Measurements from ENCODE around the gene PEX26.
"Not testable (repeated sequence)": the region's sequence is repeated elsewhere in the genome, so short reads cannot be mapped to it uniquely, and the experiment has no call there.

Gene PEX26

DNA sequence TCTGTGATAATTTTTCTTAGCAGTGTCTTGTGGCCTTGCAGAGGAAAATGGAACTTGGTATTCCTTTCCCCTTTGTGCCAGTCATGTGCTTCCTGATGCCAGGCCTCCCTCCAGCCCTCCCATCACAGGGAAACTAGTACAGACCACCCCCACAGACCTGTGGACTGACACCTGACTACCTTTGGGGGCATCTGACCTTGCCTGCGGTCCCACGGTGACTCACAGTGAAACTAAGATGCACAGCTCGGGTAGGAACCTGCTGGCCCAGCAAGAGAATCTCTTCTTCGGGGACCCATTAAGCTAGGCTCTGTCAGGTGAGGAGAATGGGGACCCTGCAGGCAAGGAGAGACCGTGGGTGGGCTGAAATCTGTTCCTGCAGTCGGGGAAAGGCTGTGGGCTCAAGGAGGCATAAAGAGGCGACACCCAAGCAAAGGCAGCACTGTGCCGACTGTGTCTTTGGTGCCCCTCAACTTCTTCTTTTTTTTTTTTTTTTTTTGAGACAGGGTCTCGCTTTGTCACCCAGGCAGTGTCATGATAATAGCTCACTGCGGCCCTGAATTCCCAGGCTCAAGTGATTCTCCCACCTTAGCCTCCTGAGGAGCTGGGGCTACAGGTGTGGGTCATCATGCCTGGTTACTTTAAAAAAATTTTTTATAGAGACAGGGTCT, 20.8 kb upstream of the PEX26 start:
- no peak for DNase-seq

DNA sequence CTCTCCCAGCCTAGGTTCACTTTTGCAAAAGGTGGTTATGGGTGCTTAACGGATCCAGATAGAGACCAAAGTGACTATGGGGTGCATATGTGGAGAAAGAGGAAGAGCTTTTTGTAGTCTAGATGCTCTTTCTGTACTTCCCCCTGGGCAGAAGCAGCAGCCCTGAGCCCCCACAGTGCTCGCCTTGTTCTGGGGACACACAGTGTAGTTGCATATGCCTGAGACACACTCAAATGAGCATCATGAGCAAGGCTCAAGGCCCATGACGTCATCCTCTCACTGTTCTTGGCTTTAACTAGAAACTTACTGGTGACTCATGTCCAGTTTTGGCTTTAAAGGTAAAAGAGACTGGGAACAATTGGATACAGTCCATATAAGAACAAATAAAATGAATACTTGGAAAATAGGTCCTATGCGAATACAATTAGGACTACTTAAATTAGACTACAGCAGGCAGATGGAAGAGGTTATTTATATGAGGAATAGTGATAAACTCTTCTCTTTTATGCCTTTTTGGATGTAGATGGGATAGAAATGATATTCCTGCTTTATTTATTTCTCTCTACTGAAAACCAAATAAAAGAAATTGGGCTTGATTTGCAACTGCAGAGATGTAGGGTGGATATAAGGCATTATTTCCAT, 20.1 kb upstream of the PEX26 start:
- peak; percentile 43 to 59 for DNase-seq

DNA sequence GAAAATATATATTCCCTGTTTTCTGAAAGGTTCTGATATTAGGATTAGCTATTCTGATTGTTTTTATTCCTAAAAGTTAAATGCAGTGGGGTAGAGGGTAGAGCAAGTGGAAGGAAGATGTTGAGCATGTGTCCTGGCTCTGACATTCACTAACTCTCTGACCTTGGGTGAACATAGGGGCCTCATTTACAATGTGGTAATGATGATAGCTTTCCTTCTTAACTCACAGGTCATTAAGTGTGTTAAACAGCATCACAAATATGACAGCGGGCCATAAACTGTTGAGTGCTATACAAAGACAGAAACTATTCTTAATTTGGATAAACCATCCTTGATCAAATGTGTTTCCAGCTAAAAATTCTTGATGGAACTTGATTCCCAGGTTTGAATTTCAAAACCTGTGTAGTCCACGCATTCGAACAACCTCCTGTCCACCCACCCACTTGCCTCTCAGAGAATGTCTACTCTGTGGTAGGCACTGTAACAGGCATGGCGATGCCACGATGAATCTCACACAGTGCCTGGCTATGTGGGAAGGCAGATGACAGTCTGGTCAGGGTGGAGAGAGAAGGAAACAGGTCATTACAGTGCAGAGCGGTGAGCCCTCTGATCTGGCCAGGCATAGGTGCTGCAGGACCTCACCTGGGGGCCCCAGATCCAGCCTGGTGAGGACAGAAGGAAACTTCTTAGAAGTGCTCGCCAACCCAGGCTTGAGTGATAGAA, 19.3 kb upstream of the PEX26 start:
- no peak for DNase-seq

DNA sequence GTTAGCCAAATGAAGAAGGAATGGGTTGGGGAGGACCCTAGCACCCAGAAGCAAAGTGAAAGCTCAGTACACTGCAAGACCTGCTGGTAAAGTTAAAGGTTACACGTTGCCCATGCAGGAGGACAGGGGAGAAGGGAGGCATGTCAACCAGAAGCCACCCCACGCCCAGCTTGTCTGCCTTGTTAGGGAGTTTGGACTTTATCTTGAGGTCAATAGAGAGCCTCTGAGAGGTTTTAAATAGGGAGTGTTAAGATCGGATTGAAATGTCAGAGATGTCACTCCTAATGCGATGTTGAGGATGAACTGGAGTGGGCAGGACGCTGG, 18.7 kb upstream of the PEX26 start:
- DNase-seq = no peak

DNA sequence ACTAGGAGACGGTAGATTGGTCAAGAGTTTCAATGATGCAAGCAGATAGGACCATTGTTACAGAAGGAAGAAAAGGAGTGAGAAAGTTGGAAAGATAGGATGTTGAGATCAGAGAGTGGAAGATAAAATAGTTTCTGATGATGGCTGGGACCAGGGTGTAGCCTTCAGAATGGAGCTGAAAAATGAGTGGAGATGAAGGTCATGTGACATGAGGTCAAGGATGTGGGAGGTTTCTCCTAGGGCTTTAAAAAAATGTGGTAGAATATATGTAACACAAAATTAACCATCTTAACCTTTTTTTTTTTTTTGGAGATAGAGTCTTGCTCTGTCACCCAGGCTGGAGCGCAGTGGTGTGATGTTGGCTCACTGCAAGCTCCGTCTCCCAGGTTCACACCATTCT, 18.3 kb upstream of the PEX26 start:
- DNase-seq = no peak

DNA sequence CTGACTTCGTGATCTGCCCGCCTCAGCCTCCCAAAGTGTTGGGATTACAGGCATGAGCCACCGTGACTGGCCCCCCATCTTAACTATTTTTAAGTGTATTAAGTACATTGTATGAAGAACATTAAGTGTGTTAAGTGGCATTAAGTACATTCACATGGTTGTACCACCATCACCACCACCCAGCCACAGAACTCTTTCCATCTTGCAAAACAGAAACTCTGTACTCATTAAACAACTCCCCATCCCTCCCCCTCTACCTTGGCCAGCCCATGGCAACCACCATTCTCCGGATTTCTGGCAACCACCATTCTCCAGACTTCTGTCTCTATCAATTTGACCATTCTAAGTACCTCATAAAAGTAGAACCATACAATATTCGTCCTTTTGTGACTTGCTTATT, 17.8 kb upstream of the PEX26 start:
- no peak for DNase-seq

DNA sequence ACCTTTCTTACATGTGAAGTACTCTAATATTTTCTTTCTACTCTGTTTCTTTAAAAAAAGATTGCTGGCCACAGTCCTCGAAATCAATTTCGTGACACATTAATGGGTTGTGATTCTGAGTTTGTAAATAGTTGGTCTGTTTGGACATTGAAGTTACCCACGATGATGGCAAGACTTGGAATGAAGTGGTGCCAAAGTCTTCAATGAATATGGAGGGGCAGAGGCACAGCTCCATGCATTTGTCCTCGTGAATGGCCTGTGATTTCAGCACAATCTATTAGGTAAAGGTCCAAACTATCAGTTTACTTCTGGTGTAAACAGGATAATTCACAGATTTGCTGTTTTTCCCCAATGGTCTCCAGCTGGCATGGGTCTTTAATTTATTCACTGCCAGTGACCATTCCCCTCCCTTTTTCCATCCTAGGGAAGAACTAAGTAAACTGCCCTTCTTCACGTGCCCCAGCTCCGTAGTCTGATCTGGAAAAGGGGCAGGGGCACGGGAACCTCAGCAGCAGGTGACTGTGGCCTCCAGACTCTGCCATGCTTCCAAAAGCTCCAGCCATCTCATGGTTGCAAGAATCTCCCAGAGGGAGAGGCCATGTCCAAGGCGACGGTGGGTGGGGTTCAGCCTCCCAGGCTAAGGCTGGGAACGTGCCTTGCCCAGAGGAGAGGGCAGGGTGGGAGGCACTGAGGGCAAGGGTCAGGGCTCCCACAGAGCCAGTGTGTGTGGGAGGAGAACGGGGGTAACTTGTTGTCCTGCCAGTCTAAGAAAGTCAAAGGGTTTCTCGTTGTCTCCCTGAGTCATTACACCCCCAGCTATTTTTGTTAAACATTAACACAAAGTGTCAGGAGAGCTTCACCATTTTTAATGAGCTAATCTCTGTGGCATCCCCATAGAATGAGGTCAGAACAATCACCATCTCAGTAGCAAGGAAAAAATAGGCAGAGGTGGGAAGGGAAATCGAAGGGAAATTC, 16.9 kb upstream of the PEX26 start:
- no peak for DNase-seq

DNA sequence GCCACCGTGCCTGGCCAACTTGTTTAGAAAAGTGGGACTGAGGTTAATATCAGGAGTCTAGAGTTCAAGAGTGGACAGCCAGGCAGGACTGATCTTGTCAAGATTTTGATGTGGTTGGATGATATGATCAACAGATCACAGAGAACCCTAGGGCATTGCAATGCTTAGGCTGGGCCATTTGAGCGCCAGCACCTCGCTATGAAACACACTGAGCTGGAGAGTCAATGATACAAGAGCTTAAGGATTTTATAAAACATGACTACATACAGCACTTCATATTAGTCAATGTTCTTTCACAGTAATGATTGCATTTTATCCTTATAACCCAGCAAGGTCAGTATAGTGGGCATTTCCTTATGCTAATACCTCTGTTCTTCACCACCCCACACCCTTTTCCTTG, 15.4 kb upstream of the PEX26 start:
- DNase-seq = no peak

DNA sequence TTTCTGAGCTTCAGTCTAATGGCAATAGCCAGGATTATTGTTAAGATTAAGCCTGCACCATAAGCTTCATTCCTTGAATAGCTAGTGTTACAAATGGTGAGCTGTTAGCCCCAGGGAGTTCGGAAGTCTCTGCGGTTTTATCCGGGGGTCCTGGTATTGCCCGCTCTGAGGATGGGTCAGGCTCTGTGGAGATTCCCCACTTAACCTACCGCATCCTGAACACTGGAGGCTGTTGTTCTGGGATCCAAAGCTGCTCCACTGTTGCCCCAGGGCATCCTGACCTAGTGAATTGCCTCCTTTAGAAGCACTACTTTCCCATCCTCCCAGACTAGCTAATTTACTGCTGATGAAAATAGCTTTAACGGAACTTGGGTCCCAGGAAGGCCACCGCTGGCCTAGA, 14.5 kb upstream of the PEX26 start:
- no peak for DNase-seq

DNA sequence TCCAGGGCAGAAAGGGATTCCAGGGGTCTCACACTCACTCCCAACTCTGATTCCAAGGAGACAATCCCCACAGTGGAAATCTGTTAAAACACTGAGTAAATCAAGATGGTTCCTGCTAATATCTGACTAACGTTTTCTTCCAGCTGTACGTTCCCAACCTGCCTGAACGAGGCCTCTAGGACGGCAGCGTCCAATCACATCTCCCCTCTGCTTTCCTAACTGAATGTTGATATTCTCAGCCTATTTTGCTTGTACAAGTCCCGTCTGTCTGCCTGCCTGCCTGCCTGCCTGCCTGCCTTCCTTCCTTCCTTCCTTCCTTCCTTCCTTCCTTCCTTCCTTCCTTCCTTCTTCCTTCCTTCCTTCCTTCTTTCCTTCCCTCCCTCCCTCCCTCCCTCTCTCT, 14.1 kb upstream of the PEX26 start:
- DNase-seq = not testable (repeated sequence)

DNA sequence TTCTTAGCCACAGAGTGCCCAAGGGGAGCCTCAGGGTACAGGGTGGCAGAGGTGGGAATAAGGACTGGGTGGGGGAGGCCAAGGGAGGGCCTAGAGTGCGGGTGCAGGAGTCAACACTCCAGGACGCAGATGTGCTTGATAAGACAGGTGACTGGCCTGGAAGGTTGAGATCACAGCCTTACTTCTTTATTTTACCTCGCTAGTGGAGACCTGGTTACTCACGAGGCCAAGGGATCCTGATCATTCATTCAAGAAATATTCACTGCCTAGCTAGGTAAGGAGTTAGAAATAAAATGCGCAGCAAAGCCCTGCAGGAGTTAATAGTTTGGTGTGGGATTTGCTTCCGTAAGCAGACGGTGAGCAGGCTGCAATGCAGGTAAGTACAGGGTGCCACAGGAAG, 13.2 kb upstream of the PEX26 start:
- DNase-seq = no peak

DNA sequence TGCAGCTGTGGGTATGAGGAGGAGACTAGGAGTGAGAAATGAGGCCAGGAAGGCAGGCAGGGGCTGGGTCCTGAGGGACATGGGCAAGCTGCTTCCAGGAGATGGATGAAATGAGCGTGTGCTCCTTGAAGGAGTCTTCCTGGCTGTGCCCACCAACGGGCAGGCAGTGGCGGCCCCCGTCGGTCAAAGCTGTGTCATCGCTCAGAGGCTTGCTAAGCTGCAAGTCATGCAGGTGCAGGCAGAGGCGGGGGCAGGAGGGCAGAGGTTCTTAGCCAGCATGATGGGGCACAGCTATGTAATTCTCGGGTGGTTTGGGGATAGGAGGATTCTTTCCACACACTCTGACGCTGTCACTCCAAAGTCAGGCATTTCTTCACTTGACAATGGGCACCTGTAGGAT, 12.5 kb upstream of the PEX26 start:
- no peak for DNase-seq

DNA sequence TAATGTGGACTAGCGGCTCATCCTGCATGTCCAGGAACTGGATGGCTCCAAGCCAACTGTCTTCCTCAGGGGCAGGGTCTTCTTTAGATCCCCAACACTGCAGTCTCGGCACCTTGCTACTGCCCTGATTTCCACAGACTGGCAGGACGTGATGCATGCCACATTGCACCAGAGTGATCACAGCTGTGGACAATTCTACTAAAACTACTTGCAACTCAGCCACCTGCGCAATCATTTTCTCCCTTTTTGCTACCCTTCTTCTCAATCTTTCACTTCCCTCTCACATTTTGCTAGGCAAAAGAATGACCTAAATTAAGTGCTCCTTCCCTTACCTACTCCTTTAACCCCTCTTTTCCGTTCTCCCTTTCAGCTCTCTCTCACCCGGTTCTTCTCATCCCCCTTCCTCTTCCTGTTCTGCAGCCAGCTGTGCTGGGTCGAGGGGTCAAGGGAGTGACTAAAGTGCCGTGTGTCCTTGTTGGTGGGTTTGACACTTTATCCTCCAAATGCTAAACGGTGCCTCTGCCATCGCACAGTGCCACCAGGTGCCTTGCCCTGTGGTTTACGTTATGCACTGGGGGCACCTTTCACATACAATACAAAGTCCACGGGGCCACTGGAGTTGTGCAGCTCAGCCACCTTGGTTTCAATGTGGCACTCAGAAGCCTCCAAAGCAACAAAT, 11.5 kb upstream of the PEX26 start:
- no peak for DNase-seq

DNA sequence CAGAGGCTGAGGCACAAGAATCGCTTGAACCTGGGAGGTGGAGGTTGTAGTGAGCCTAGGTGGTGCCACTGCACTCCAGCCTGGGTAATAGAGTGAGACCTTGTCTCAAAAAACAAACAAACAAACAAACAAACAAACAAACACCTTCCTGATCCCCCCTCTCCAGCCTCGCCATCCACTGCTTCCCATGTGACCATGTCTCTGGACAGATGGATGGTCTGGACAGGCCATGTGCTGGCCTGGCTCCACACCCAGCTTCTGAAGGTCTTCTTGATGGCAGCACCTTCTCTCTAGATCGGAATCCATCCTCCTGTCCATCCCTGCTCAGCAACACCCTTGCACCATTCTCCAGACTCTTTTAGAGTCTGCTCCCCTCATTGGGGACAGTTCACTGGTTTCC, 10.7 kb upstream of the PEX26 start:
- no peak for DNase-seq

DNA sequence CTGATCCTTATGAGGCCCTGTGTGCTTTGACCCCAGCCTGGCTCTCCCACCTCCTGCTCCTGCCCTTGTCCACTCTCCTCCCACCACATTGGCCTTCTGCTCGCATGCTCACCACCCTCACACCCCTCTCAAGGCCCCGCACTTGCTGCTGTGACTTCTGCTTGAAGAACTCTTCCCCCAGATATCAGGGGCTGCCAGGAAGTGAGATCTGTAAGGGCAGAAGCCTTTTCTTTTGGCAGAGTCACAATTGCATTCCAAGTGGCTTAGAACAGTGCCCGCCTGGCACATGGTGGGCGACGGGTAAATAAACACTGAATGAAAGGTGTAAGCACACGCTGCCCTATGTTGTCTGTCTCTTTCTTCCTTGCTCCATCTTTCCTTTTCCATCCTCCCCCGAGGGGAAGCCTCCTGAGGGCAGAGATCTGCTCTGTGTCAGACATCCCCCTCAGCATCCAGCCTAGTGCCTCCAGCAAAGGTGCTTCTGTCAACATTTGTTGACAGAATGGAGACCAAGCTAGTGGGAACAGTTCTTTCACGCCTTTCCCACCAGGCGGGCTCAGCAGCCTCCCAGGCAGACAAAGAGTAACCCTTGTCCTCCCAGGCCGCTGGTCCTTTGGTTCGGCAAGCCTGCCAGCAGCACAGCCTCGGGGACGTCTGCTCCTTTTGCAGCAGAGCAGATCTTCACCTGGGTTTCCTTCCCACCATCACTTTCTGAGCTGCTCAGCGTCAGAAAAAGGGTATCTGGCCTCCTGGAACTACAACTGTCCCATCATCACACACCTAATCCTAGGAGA, 10.0 kb upstream of the PEX26 start:
- no peak for DNase-seq

DNA sequence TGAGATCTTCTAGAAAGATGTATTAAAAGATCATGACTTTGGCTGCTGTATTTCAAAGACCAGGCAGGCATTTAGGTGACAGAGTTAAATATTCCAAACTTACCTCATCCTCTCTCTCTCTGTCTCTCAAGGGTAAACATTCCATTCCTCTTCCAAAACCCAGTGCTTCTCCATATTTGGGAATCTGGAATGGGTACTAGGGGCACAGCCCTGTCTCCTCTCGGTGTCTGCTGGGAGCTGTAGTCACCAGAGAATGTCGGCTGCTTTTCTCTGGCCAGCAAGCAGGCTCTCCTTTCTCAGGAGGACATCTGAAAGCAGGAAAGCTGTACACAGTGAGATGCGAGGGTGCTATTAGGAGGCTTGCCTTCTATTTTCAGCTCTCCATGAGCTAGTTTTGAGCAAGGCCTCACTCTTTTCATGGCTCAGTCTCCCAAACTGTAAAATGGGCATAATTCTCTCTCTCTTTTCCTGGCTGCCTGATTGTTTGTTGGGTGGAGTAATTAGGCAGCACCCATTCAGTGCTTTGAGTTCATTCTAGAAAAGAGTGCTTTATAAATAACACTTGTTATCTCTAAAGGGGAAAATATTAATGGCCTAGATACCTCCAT, 9.3 kb upstream of the PEX26 start:
- no peak for DNase-seq

DNA sequence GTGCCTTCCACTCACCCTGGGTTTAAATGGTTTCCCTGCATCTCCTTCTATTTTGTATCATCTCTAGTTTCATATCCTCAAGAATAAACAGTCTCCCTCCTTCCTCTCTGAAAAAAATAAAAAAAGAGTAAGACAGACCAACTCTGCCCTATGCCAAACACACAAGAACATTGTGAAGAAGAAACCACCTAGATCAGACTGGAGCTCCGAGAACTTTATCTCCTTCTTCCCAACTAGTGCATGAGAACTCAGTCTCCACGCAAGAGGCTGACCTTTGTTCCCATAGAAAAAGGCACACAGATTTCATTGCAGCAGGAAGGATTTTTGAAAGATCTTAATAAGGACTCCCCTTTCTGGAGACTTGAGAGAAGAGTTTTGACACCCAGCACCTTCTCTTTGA, 8.7 kb upstream of the PEX26 start:
- DNase-seq = no peak

DNA sequence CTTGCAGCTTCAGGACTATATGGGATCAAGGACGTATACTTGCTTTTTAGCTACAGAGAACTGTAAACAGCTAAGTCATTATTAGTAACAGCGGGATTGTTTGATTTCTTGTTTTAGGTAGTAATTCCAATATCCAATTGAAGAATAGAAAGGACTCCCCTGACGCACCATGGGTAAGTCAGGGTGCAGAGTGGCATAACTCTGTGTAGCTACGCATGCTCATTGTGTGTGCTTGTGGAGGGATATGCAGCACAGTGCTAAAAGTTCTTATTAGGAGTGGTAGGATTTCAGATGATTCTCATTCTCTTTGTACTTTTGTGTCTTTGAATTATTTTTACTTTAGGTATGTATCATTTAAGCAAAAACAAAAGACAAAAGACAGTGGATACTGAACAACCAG, 7.7 kb upstream of the PEX26 start:
- DNase-seq = no peak

DNA sequence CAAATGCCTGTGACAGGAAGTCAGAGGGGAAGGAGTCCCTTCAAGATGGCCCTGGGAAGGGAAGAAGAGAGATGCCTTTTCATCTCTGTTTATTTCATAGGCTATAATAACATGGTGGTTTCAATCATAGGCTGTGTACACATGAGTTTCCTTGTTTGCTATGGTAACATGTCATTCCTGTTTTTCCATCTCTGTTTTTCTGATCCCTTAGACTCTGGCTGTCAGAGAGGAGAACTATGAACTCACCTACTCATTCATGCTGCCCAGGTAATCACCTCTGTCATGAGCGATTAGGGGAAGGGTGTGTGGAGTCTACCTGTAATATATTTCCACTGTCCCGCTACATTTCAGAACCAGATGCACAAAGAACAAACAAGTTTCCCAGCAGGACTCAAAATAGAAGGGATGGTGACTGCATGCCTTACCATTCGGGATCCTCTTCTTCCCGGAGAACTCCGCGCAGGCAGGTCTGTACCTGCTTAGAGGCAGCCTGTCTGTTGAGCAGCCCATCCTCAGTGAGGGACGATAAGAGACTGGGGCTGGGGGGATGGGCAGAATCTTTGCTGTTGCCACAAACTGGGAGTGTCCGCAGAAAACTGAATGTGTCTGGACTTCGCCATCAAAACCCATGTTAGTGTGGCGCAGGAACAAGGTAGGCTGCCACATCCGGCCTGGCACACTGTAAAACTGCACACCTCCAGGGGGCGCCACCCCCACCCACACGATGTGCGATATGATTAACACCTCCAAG, 7.1 kb upstream of the PEX26 start:
- DNase-seq = no peak

DNA sequence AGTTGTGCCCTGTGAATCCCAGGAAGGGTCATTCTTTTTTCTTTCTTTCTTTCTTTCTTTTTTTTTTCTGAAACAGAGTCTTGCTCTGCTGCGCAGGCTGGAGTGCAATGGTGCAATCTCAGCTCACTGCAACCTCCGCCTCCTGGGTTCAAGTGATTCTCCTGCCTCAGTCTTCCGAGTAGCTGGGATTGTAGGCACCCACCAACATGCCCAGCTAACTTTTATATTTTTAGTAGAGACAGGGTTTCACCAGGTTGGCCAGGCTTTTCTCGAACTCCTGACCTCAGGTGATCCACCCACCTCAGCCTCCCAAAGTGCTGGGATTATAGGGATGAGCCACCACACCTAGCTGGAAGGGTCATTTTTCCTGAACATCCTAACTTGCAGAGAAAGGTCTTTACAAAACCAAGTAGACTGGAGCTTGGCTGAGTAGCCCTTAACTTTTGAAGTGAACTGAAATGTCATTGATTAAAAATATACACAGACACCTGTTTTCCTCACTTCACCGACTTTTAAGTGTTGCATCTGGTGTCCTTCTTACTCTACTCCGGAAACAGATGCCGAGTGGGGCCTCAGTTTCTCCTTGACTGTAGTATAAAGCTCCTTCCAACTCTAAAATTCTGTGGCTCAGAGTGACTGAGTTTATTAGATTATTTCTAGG, 6.4 kb upstream of the PEX26 start:
- DNase-seq = not testable (repeated sequence)

Measured in Kasumi-1 (cell line).